SK-N-SH (cell line): ENCODE data around the gene CARS2.
A peak's percentile ranks its signal among the peaks of the same experiment; 100 is the strongest.

ENCODE experiments used
- CTCF ChIP-seq: fragments of 200-600 bp; sonication (generic); IDR thresholded peaks from 2 replicates; pipeline ENCODE4 v1.6.1; 2017; ENCODE audit warnings: antibody characterized with exemption, mild to moderate bottlenecking, moderate library complexity
- EZH2phosphoT487 ChIP-seq: fragments of 200-600 bp; sonication (generic); IDR thresholded peaks from 2 replicates; pipeline ENCODE4 v1.6.1; 2017; ENCODE audit warnings: low read depth, mixed run types, mild to moderate bottlenecking, antibody characterized with exemption, moderate library complexity, borderline replicate concordance
- MXI1 ChIP-seq: IDR thresholded peaks from 2 replicates; pipeline ENCODE4 v1.6.1; 2012; ENCODE audit warnings: mild to moderate bottlenecking, low read depth, low read length, improper control_type of control experiment
- POLR2AphosphoS5 ChIP-seq: IDR thresholded peaks from 2 replicates; pipeline ENCODE4 v1.6.1; 2012; ENCODE audit warnings: low read depth, low read length

- TF ChIP-seq CTCF = no peak
- TF ChIP-seq MXI1 = peak; percentile 80
- no peak for TF ChIP-seq EZH2phosphoT487
- TF ChIP-seq POLR2AphosphoS5 = no peak
These were observed 64.6 kb downstream of the CARS2 start for GRCh38 chr13:110641055-110642015.
